GM19372 (cell line): Measurements from ENCODE around the gene PAX5.

Experiments
- ATAC-seq: cut with Tn5 transposase; IDR thresholded peaks from one replicate; pipeline ENCODE4 v1.9.1; 2021; ENCODE audit warnings: mild to moderate bottlenecking, low read depth, moderate library complexity; ENCODE audit not compliant: unreplicated experiment

PAX5 gene

GRCh38 chr9:36842560-36843530 lies 191.2 kb downstream of the PAX5 start:
- no peak for ATAC-seq

DNA sequence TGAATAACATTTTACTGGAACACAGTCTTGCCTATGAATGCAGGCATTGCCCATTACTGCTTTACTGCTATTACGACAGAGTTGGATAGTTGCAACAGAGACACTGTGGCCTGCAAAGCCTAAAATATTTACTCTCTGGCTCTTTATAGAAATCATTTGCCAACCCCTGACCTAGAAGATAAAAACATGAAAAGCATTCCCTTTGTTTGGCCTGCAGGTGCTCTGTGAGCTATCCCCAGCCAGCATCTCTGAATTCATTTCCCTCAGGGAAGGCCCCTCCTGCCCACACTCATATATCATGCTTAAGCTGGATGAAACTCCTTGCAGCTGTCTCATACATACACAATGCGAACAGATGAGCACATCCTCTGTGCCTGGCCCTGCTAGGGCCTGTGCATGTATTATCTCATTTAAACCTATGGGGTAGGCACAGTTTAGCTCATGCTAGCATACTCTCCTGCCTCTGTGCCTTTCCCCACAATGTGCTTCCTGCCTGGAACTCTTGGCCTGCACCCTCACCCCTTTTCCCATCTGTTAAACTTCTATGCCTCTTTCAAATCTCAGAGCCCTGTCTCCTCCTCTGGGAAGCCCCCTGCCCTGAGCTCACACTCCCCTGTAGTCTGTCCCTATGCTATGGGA lies 193.1 kb downstream of the PAX5 start:
- no peak for ATAC-seq

DNA sequence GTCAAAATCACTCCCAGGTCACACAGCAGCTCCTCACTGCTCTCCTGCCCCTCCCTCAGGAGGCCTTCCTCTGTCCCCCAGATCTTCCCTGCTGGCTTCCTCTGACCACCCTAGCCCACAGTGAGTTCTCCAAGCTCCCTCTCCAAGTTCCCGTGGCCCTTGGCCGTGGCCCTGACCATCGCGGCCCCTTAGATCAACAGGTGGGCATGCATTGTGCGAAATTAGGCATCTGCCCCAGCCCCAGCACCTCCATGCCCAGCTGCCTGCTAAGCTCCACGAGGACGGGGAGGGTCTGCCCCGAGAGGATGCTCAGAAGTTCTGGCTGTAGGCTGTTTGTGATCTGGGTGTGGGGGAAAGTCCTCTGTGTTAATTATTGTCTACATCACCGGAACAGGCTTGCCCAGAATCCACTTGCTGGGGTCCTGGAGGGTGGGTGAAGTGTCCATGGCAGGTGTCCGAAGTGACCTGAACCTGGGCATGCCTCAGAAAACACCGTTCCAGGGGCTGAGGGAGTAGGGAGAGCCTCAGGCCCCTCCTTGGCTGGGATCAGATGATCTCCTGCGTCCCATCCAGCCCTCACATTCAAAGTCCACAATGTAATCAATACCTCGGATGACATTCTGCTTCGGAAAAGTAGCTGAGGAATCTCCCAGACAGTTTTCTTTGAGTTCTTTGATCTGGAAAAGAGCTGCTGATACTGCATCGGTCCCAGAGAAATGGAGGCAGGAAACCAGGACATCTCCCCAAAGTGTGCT lies 194.8 kb downstream of the PAX5 start:
- no peak for ATAC-seq

DNA sequence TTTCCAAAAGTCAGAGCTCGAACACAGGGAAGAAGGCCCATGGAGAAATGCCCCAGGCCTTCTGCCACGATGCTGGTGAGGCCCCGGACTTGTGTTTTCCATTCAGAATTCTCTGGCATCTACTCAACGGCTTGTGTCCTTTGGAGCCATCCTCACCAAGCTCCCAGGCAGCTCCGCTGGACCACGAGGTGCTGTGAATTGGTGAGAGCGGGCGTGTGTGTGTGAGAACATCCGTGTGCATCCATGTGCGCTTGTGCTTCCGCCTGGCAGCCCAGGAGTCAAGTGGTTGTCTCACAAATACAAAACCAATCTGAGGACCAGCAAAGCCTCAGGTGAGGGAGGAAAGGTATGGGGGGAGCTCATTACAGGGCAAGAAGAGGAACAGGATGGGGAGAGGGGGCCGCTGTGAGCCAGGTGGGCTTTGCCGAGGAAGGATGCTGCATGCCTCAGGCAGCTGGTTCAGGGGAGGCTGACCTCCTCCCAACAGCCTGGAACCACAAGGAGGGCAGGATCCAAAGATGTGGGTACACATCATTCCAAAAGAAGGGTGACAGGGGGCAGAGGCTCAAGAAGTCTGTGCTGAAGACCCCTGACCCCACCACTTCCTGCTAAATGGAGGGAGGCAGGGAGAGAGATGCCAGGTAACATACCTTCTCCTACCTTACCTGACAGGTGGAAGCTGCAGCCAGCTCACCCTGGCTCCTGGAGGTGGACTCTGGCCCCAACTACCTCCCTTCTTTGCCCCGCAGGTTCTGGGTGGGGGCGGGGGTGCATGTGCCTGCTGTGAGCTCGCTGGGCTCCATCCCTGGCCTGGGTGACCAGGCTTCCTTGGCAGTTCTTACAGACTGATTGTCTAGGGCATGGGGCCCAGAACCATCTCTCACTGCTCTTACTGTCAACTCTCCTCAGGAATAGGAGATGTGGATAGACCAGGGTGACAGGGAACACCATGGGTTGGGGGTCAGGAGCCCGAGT lies 196.3 kb downstream of the PAX5 start:
- no peak for ATAC-seq

DNA sequence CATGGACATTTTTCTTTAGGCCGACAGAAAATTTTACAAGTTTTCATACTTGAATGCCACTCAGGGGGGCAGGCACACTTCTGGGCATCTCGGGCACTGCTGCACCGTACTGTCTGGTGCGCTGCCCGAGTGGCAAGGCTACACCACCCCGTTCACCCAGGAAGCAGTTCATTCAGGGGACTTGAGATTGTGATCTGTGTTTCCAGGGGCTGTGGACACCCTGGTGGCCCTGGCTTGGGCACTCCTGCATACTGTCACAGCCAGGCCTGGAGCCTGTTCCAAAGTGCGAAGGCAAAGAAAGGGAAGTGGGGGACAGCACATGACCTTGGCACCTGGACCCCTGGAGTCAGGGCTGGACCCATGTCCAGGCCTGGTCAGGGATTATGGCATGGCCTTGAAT lies 197.6 kb downstream of the PAX5 start:
- ATAC-seq: no peak

DNA sequence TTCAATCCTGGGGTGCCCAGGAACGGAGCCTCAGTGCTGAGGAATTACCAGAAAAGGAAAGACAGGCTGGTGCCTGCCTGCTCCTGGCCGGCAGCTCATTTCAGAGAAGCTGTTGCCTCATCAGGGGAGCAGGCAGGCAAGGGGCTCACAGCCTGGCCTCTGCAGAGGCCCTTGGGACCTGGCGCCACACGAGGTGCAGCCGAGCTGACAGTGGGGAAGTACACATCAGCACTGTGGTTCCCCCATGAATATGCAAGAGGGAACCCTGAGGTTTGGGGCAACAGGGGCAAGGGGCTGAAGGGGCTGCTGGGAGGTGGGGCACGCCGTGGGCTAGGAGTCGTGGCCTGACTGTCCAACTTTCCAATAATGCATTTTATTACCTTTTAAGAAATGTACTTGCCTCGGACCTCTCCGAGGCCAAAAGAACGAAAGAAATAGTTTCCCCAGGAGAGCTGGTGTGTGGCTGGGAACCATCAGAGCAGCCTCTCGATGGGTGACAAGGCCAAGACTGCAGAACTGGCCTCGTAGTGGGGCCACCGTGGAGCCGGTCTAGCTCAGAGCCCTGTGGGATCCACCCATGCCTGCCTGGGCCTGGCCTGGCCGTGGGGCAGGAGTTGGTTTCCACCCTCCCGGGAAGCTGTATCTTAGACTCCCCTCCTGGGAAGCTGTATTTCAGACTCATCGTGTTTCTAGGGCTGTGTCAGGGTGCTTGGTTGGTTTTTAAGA lies 198.6 kb downstream of the PAX5 start:
- no peak for ATAC-seq

GRCh38 chr9:36834736-36835135 lies 199.3 kb downstream of the PAX5 start:
- ATAC-seq: no peak

DNA sequence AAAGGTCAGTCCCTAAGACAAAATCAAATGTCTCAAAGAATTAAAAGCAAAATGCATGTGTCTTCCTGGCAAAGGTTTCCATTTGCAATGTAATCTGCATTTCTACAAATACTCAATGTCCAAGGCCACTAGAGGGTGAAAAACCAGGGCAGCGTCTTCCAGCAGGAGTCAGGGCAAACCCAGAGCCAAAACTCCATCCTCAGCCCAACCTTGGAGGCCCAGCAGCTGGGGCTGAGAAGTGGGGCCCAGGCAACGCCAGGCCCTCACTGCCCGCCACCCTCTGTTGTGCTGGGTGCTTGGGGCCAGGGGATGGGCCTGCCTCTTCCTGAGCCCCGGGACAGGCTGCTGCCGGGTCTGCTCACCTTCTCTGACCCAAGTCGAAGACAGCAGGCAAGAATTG lies 200.1 kb downstream of the PAX5 start:
- no peak for ATAC-seq

DNA sequence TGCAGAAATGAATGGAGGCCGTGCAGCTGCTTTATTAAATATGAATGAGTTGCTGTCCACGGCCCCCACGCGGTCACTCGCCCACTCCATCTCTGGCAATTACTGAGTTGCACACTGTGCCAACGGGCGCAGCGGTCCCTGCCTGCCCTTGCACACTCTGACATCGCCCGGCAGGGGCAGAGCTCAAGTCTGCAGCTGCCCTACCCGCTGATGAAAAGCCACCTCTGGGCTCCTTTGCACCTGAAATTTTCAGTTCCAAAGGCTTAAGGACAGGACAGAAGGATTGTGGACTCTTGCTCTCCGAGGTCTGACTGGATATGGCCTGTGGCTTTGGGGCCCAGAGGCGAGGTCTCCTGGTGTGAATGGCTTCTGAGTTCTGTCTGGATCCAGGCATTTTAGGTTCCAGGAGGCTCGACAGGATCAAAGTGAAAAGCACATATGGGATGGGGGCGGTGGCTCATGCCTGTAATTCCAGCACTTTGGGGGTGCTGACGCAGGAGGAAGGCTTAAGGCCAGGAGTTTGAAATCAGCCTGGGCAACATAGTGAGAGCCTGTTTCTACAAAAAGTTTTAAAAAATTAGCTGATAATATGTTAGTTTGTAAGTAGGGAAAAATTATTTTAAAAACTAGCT lies 201.8 kb downstream of the PAX5 start:
- ATAC-seq: no peak

DNA sequence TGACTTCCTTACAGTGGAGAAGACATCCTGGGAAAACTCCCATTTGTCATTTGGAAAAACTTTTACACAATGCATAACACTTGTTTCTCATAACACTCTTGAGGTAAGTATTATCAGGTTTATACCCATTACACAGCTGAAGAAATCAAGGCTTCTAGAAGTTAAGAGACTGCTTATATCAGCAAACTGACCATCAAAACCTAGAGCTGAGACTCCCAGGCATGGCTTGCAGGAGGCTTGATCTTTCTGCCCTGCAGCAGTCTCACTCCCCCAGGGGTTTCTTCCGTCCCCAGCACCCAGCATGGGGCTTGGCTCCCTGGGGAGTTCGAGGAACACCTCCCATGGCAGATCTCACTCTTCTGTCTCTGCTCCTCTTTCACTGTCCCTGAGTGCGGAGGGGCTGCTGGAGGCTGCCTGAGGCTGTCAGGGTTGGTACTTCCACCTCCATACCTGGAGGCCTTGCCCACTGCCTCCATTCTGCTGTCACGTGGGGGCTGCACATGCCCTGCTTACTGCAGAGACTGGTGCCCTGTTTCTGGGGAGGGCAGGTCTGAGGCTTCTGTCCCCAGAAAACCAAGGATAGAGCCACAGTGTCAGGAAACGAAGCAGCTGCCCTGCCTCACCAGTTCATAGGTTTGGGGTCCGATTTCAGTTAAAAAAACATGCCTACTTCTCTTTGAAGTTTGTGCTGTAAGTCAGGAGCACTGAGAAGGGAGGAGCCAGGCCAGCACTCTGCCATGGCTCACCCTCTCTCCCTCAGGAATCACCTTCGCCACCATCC lies 202.5 kb downstream of the PAX5 start:
- ATAC-seq: no peak

GRCh38 chr9:36828611-36829013 lies 205.5 kb downstream of the PAX5 start:
- ATAC-seq: no peak

DNA sequence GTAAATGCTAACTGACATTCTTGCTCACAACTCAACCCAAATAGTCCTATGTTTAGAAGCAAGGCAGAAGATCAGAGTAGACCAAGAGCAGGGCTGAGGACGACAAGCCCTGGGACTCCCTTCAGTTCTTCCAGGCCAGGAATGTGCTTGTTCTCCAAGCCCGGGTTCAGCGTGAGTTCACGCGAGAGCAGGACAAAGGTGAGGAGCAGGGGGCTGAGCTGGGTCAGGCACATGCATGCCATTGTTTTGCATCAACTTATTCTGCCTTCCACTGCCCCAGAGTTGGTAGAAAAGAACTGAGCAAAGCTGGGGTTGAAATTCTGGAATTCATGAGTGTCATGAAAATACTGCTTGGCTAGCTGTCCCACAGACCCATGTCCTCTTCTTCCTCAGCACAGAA lies 206.5 kb downstream of the PAX5 start:
- no peak for ATAC-seq

DNA sequence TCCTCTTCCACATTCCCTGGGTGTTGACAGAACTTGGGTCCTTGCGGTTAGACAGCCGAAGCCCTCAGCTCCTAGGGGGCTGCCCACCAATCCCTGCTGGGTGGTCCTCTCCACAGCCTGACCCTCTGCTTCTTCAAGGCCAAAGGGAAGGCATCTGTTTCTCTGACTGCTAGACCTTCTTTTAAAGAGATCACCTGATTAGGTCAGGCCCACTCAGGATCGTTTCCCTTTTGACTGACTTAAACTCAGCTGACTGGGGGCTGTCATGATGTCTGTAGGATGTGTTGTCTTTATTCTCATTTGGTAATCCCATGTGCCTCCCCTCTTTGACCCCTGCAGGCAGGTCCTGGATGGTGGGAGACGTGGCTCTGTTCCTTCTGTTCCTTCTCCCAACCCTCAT lies 207.5 kb downstream of the PAX5 start:
- no peak for ATAC-seq

- no peak for ATAC-seq
Measured at GRCh38 chr9:36825179-36825578, 208.9 kb downstream of the PAX5 start.

DNA sequence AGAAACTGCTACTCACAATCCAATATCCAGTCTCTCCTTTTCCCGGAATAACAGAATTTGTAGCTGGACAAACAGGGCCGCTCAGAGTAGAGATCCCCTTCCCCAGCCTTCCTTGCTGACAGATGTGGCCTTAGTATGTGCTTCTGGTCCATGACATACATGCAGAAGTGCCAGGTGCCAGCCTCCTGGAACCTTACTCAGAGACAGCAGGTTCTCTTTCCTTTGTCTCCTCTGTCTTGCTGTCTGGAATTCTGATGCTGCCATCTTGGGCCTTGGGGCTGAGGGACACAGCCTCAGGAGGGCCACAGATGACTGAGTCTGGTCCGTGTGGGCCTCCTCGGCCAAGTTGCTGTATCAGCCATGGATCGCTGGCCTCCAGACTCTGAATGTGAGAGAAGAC lies 210.1 kb downstream of the PAX5 start:
- ATAC-seq: no peak

DNA sequence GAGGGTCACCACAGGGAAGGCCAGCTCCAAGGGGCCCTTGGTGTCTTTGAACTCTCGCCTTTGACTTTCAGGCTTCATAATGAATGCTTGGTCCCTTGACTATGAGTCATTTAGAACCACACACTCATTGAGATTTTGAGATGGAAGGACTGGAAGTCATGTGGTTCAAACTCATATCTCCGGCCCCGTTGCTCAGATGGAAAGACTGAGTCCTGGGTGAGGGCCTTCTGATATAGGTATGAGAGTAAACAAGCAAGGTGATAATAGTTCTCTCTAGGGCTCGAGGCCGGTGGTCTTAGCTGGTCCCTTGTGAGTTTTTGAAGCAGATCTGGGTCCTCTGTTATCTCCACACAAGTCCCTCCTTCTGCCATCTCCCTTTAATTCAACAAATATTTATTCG lies 210.6 kb downstream of the PAX5 start:
- no peak for ATAC-seq

- ATAC-seq: no peak
Measured at GRCh38 chr9:36822201-36822600, 211.9 kb downstream of the PAX5 start.

DNA sequence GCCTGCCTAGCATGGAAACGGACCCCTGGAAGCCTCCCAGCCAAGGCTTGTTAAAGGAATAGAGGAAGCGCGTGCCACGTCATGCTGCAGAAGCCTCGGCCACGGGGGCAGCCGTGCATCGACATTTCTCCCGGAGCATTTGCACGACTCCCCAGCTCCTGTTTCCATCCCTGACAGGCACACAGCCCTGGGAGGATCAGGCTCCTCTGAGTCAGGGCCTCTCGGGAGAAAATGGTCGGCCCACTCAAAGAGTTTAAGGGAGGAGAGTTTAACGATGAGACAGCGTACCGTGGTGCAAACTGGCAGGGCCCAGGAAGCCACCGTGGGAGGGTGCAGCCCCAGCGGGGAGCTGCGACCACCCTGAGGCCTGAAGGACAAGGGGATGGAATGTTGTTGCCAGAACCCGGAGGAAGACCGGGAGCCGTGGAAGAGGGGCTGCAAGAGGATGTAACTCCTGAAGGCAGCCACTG lies 213.6 kb downstream of the PAX5 start:
- no peak for ATAC-seq
